Psoas muscle (tissue), 8 donors: ENCODE data around the gene LSAMP. TPM values are rescaled to one million over a fixed set of nuclear protein-coding genes. Genes with fewer than 3 reads are reported as not detected.

Source experiments
- ATAC-seq, 4 donors: fragments of 200-7000 bp; cut with Tn5 transposase; one replicate each; pipeline ENCODE4 v1.9.1; 2020; ENCODE audit warnings: moderate library complexity in 3 of 4, mild to moderate bottlenecking in 2 of 4
- DNase-seq, 2 donors: peaks; one replicate each; pipeline ENCODE4 v3.0.0-alpha.2; 2020
- H3K27ac ChIP-seq: fragments of 200-600 bp; one replicate; pipeline ENCODE4 v1.8.0; 2022
- H3K27me3 ChIP-seq, 3 donors: fragments of 200-600 bp in 1 of 3; one replicate each; pipeline versions ENCODE4 v1.6.1 to v1.8.0; 2013 to 2022; ENCODE audit warnings: low read length in 2 of 3, mild to moderate bottlenecking in 2 of 3, moderate library complexity in 1 of 3; ENCODE audit not compliant: insufficient read depth in 3 of 3
- H3K36me3 ChIP-seq, 2 donors: fragments of 200-600 bp in 1 of 2; one replicate each; pipeline versions ENCODE4 v1.6.1 to v1.8.0; 2013 to 2022; ENCODE audit warnings: low read depth in 1 of 2, mild to moderate bottlenecking in 1 of 2, moderate library complexity in 1 of 2; ENCODE audit not compliant: insufficient read depth in 1 of 2
- H3K4me1 ChIP-seq: fragments of 200-600 bp; one replicate; pipeline ENCODE4 v1.8.0; 2022
- H3K4me3 ChIP-seq: fragments of 200-600 bp; one replicate; pipeline ENCODE4 v1.8.0; 2022; ENCODE audit warnings: mild to moderate bottlenecking
- H3K9me3 ChIP-seq: fragments of 200-600 bp; one replicate; pipeline ENCODE4 v1.8.0; 2022
- WGBS, 3 donors: extraction: QIAGEN DNeasy Blood & Tissue Kit; methylation state at CpG; one replicate each; pipeline versions ENCODE4 v1.1.6 to v1.1.7; 2013; 5-methylcytosine and 5-hydroxymethylcytosine counted together
- intact Hi-C, 2 donors: fragments of 100-400 bp; cut with DNase I; formaldehyde crosslinking; loops; one replicate each; pipeline versions ENCODE4 v1.11.0 to v1.14.2; 2022
- polyA plus RNA-seq, 3 donors: library from polyadenylated mRNA; stranded (reverse); fragments of 200-250 nt; gene quantifications; one replicate each; pipeline ENCODE4 v1.2.3, GENCODE V29; 2013
- total RNA-seq, 4 donors: library from RNA; stranded (reverse); fragmentation: NEBNext Ultra II Directional in 2 of 4; extraction: Animal tissue kit (Norgen Biotek cat#: 25700) in 2 of 4; gene quantifications; one replicate each; pipeline versions ENCODE4 v1.2.1 to v1.2.4, GENCODE V29; 2021 to 2023
- TF ChIP-seq, protein P1 (sequence below): fragments of 200-600 bp; IDR thresholded peaks from one replicate; pipeline ENCODE4 v1.8.0; 2022; ENCODE audit warnings: antibody characterized with exemption
- donor health status: healthy with polysubstance abuse.
- donor health status: DM: no; HTN: no; CAD: no; lungs with moderate emphysema.
- donor health status: Bipolar disorder and iron deficiency.
- donor health status: healthy.
- donor health status: DM: yes; HTN: yes; CAD: no.
- donor health status: DM: no; HTN: no; CAD: no.
- donor health status: DM: no; HTN: no; CAD: no.
- donor health status: DM: yes; HTN: yes; CAD: no.

The LSAMP gene
- total and polyA plus RNA-seq, 7 donors: 0.01 to 0.17 (median 0.04) TPM; not detected in 4

DNA sequence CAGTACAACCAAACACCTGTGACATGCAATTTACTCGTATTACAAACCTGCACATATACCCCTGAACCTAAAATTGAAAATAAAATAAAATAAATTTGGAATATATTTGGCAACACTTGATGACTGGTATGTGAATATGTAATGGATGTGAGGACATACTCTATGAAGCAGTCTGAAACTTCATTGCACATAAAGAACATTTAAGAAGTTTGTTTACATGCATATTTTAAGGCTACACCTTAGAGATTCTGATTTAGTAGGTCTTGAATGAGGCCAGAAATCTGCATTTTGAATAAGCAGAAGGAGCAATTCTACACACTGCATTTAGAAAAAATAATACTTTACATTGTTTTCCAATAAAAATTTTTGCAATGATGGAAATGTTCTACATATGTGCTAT, 284.7 kb downstream of the LSAMP start:
- no peaks in the 10 kb centered on the region for H3K27me3 ChIP-seq
- WGBS, 3 donors: 74 to 85% (median 84%) methylated on average over 1 of the region's 1 CpG
- no peaks in the 10 kb centered on the region for H3K9me3 ChIP-seq
- H3K36me3 ChIP-seq: no peaks in the 10 kb centered on the region
- DNase-seq (no peak), ATAC-seq (no peak)
- TF ChIP-seq, protein P1, sequence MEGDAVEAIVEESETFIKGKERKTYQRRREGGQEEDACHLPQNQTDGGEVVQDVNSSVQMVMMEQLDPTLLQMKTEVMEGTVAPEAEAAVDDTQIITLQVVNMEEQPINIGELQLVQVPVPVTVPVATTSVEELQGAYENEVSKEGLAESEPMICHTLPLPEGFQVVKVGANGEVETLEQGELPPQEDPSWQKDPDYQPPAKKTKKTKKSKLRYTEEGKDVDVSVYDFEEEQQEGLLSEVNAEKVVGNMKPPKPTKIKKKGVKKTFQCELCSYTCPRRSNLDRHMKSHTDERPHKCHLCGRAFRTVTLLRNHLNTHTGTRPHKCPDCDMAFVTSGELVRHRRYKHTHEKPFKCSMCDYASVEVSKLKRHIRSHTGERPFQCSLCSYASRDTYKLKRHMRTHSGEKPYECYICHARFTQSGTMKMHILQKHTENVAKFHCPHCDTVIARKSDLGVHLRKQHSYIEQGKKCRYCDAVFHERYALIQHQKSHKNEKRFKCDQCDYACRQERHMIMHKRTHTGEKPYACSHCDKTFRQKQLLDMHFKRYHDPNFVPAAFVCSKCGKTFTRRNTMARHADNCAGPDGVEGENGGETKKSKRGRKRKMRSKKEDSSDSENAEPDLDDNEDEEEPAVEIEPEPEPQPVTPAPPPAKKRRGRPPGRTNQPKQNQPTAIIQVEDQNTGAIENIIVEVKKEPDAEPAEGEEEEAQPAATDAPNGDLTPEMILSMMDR: no peak
- intact Hi-C loops: no loop called here
- no peaks in the 10 kb centered on the region for H3K4me1 ChIP-seq
- H3K27ac ChIP-seq: no peak overlapping the region
- H3K4me3 ChIP-seq: no peak overlapping the region

DNA sequence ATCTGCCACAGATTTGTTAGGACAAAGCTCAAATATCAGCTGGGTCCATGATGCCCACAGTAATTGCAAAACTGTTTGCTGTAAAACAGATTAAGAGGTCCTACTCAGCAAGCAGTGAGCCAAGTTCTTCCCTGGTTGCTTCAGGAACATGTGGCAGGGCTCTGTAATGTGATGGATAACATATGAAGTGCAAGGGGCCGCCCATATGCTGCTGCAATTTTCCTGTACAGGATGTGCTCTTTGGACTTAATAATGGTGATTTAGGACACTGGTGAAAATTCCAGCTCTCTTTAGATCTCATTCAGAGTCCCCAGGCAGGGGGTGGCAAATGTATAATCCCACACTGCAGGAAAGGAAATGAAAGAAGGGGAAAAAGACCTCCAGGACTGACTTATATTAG, 289.4 kb downstream of the LSAMP start:
- intact Hi-C loops: no loop called here
- H3K9me3 ChIP-seq: no peaks in the 10 kb centered on the region
- no peaks in the 10 kb centered on the region for H3K27me3 ChIP-seq
- TF ChIP-seq, protein P1: no peak
- H3K36me3 ChIP-seq: no peaks in the 10 kb centered on the region
- no peak for ATAC-seq
- H3K4me3 ChIP-seq: no peak overlapping the region
- DNase-seq: no peak
- no peak overlapping the region for H3K27ac ChIP-seq
- WGBS, 3 donors: 40 to 63% (median 46%) methylated on average over 1 of the region's 1 CpG
- H3K4me1 ChIP-seq: no peaks in the 10 kb centered on the region

DNA sequence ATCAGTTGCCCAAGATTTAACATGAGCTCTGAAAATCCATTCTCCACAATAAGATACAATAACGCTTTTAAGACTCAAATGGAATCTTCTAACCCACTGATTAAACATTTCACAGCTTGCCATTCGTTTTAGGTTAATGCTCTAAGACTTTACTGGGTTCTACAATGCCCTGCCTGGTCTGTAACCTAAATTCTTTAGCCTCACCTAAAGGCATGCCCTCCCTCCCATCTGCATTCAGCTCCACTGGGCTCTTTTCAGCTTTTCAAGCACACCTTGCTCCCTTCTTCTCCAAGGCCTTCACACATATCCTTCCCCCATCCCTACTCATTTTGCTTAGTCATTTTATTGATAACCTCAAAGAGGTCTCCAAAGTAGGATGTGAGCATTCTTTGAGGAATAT, 290.9 kb downstream of the LSAMP start:
- no peaks in the 10 kb centered on the region for H3K27me3 ChIP-seq
- no peak for DNase-seq
- TF ChIP-seq, protein P1: no peak
- ATAC-seq: no peak
- no peak overlapping the region for H3K4me3 ChIP-seq
- WGBS, 3 donors: 62 to 64% (median 63%) methylated on average over 2 of the region's 2 CpGs
- intact Hi-C loops: no loop called here
- H3K27ac ChIP-seq: no peak overlapping the region
- H3K4me1 ChIP-seq: no peaks in the 10 kb centered on the region
- no peaks in the 10 kb centered on the region for H3K36me3 ChIP-seq
- no peaks in the 10 kb centered on the region for H3K9me3 ChIP-seq

DNA sequence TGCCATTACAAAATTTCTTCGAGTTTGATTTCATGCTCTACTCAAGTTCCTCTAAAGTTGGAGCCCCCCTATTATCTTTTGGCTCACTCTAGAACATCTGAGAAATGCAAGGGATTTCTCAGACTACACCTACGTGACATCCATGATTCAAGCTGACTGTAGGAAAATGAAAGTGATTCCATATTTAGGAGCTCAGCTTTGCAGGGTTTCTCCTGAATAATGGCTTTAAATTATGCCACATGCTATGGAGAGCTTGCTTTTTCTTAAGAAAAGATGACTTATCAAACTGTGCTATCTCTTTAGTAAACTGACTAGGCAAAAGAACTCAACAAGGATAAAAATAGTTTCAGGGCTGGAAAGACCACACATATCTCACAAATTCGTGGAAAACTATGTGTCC, 292.1 kb downstream of the LSAMP start:
- ATAC-seq: no peak
- DNase-seq: no peak
- no peaks in the 10 kb centered on the region for H3K36me3 ChIP-seq
- no peaks in the 10 kb centered on the region for H3K4me1 ChIP-seq
- intact Hi-C loops: no loop called here
- 36 to 48% (median 44%) methylated on average over 3 of the region's 3 CpGs for WGBS, 3 donors
- no peak overlapping the region for H3K4me3 ChIP-seq
- no peaks in the 10 kb centered on the region for H3K27me3 ChIP-seq
- H3K9me3 ChIP-seq: no peaks in the 10 kb centered on the region
- TF ChIP-seq, protein P1: no peak
- no peak overlapping the region for H3K27ac ChIP-seq

DNA sequence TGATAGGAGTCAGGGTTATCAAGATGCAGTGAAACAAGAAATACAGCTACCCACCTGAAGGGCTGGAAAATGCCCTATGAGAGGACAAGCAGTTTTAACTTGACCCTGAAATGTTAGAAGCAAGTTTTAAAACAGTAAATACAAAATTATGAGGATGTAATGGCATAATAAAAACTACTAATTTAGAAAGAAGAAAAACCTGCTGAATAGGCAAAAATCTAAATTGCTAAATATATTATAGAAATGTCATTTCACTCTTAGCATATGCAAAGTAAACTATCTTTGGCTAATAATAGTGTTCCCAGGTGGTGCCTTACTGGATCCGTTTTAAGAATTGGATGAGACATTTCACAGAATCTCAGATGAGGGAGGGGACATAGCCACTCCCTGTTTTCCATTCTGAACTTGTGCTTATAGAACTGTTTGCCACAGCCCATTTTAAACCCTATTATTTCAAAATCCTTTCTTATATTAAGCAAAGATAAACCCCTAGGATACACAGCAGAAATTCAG, 294.6 kb downstream of the LSAMP start:
- no peak overlapping the region for H3K4me3 ChIP-seq
- ATAC-seq: no peak
- WGBS, 3 donors: 29 to 50% (median 42%) methylated on average over 1 of the region's 1 CpG
- TF ChIP-seq, protein P1: no peak
- no peak overlapping the region for H3K27ac ChIP-seq
- DNase-seq: no peak
- H3K9me3 ChIP-seq: peaks cover 4% of the 10 kb centered on the region
- no peaks in the 10 kb centered on the region for H3K4me1 ChIP-seq
- no peaks in the 10 kb centered on the region for H3K27me3 ChIP-seq
- no peaks in the 10 kb centered on the region for H3K36me3 ChIP-seq
- intact Hi-C loops: no loop called here
